GM21423 (cell line): ENCODE measurements around the gene KREMEN2.

Experiments
- ATAC-seq: cut with Tn5 transposase; IDR thresholded peaks from one replicate; pipeline ENCODE4 v1.9.1; 2021; ENCODE audit warnings: mild to moderate bottlenecking, moderate library complexity; ENCODE audit not compliant: unreplicated experiment

The KREMEN2 gene

DNA sequence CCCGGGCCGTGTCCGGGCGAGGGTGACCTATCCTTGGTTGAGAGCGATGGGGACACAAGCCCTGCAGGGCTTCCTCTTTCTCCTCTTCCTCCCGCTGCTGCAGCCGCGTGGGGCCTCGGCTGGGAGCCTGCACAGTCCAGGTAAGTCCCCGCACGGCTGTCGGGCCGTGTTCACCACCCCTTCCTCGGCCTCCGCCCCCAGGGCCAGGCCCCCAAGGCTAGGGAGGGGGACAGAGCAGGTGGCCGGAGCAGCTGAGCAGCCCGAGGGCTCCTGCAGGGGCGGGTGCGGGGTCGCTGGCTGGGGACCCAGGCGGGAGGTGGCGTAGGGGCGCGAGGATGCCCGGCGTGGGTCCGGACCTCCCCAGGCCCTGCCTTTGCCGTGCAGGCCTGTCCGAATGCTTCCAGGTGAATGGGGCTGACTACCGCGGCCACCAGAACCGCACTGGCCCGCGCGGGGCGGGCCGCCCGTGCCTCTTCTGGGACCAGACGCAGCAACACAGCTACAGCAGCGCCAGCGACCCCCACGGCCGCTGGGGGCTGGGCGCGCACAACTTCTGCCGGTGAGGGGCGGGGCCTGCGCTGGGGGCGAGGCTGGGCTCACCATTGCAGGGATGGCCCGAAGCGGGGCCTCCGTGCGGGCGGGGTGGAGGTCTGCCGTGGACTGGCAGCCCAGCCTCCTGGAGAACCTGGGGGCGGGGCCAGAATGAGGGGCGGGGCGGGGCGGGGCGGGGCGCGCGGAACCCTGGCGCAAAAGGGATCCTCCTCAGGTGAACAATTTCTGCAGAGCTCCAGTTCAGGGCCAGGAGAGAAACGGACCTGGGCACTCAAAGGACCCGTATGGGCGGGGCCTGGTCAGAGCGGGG lies 631 bp downstream of the KREMEN2 start:
- no peak for ATAC-seq

DNA sequence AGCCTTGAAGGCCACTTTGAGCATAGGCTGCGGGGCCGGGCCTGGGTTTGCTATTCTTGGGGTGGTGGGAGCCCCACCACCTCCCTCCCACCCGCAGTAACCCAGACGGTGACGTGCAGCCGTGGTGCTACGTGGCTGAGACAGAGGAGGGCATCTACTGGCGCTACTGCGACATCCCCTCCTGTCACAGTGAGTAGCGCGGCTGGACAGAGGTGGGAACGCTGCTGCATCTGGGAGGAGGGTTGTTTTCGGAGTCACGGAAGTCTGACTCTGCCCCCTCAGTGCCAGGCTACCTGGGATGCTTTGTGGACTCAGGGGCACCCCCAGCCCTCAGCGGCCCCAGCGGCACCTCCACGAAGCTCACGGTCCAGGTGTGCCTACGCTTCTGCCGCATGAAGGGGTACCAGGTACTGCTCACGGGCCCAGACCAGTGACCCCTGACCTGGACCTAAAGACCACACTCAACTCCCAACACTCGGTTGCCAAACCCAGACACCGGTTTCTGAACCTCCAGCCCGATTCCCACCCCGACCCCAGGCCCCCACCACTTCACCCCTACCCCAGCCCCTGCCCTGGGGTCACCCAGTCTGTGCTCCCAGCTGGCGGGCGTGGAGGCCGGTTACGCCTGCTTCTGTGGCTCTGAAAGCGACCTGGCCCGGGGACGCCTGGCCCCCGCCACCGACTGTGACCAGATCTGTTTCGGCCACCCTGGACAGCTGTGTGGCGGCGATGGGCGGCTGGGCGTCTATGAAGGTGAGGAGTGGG lies 2.1 kb downstream of the KREMEN2 start:
- ATAC-seq: no peak

DNA sequence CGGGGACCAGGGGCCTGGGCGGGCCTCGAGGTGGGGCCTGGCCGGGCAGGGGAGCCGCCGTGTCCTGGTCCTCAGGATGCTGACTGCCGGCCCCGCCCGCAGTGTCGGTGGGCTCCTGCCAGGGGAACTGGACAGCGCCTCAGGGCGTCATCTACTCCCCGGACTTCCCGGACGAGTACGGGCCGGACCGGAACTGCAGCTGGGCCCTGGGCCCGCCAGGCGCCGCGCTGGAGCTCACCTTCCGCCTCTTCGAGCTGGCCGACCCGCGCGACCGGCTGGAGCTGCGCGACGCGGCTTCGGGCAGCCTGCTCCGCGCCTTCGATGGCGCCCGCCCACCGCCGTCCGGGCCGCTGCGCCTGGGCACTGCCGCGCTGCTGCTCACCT lies 2.7 kb downstream of the KREMEN2 start:
- no peak for ATAC-seq

DNA sequence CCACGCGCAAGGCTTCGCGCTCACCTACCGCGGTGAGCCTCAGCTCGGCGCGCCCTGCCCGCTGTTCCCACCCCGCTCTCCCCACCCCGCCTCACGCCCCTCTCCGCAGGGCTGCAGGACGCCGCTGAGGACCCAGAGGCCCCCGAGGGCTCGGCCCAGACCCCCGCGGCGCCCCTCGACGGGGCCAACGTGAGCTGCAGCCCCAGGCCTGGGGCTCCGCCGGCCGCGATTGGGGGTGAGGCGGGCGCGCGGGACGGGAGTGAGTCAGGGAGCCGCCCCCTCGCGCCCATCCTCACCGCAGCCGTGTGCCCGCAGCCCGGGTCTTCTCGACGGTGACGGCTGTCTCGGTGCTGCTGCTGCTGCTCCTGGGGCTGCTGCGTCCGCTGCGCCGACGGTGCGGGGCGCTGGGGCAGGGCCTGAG lies 3.1 kb downstream of the KREMEN2 start:
- ATAC-seq: no peak

DNA sequence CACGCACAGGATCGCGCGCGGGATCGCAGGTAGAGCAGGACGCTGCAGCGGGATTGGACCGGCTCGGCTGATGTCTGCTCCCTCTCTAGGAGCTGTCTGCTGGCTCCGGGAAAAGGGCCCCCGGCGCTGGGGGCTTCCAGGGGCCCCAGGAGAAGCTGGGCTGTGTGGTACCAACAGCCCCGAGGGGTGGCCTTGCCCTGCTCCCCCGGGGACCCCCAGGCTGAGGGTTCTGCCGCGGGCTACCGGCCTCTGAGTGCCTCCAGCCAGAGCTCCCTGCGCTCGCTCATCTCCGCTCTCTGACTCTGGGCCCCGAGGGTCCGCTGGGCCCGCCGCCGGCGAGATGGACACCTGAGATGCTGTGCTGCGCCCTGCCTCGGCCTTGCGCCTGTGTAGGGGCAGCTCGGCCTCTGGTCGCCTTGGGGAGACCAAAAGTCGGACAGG lies 3.7 kb downstream of the KREMEN2 start:
- ATAC-seq: no peak

DNA sequence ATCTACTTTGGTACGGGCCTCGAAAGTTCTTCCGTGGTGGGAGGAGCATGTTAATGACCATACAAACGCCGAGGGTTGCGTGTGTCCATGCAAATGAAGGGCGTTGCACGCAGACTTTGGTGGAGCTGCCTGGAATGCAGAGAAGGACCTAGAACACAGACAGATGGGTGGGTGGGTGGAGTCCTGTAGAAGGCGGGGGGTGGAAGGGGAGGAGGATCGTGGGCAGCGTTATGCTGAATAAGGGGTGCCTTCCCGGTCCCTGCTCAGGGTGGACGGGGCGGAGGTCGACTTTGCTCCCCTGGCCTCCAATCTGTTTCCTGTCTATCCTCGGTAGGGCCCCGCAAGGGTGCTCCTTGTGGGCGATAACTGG lies 4.3 kb downstream of the KREMEN2 start:
- ATAC-seq: no peak

DNA sequence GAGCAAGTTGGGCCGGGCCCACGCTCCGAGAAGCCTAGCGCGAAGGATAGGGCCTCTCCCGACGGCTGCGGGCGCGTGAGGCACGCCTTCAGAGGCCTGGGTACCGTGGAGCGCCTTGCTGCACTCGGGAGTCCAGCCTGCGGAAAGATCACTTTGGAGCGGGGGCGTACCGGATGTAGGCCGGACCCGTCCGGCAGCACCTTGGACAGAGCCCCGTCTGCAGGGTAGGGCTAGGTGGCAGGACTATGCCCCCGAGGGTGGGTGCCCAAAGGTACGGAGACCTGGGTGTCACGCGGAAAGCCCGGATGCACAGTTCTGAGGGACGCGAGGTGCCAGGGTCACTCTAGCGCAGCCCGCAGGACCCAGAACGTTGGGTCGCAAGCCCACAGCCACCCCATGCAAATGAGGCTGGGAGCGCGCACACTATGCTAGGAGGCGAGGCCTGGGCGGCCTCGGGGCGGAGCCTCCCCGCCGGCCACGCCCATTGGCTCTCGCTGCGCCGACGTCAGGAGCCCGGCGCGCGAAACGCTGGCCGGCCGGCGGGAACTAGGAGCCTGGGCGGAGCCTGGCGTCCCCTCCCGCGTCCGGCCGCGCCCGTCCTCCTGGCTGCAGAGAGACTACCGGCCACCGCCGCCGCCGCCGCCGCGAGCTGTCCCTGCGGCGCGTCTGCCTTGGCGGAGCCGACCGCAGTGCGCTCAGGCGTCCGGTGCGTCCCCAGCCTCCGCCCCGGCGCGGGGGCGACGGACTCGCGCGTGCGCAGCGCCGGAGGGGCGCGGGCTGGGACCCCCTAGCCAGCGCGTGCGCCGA lies 4.9 kb downstream of the KREMEN2 start, which contains the start of gene PAQR4:
TSS of gene PAQR4 (plus strand) at position 611 of the 807 bp plus-strand sequence. CDS start 327 bp downstream, outside the sequence.
- peak; percentile 72 for ATAC-seq

DNA sequence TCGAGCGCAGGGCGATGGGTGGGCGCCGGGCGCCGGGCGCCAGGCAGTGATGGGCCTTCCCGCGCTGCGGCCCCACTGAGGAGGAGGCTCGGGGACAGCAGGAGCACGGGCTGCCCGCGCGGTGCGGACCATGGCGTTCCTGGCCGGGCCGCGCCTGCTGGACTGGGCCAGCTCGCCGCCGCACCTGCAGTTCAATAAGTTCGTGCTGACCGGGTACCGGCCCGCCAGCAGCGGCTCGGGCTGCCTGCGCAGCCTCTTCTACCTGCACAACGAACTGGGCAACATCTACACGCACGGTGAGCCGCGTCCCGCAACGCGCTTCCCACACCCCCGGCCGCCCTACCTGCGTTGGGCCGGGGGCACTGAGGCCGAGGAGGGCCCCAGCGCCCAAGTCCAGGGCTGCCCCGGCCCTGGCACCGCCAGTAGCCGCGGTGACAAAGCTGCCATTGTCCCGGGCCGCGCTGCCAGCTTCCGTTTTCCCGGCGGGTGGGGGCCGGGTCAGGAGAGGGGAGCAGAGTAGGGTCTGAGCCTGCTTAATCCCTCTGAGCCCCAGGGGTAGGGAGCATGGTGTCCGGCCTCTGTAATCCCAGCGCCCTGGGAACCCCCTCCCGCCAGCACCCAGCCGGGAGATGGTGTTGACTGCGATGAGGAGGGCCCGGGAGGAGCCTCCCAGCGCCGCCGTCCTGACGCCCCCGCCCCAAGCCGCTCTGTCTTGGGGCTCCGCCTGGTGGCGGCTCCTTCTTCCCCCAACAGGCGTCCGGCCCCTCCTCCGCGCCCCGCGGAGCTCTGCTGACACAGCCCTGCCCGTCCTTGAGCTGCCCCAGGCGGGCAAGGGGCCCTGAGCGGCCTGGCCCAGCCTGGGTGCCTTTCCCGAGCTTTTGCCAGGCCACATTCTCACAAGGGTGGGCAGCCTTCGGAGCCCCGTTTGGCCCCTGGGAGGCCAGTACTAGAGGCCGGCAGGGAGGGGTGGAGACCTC lies 5.8 kb downstream of the KREMEN2 start:
- ATAC-seq: peak; percentile 32

DNA sequence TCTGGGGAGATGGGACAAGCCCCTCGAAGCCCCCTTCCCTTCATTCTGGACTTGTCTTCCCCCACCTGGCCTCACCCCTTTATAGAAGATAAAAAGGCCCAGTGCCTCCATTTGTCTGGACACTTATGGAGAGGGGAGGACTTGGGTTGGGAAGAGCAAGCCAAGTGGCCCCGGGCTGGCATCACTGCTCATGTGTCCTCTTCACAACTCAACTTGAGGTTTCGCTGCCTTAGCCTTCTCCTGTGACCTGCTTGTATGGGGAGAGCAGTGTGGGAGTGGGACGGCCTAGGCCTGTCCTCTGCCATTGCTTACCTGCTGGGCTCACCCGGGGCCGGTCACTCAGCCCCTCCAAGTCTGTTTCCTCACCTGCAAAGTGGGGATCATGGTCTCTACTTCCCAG lies 6.5 kb downstream of the KREMEN2 start:
- no peak for ATAC-seq

DNA sequence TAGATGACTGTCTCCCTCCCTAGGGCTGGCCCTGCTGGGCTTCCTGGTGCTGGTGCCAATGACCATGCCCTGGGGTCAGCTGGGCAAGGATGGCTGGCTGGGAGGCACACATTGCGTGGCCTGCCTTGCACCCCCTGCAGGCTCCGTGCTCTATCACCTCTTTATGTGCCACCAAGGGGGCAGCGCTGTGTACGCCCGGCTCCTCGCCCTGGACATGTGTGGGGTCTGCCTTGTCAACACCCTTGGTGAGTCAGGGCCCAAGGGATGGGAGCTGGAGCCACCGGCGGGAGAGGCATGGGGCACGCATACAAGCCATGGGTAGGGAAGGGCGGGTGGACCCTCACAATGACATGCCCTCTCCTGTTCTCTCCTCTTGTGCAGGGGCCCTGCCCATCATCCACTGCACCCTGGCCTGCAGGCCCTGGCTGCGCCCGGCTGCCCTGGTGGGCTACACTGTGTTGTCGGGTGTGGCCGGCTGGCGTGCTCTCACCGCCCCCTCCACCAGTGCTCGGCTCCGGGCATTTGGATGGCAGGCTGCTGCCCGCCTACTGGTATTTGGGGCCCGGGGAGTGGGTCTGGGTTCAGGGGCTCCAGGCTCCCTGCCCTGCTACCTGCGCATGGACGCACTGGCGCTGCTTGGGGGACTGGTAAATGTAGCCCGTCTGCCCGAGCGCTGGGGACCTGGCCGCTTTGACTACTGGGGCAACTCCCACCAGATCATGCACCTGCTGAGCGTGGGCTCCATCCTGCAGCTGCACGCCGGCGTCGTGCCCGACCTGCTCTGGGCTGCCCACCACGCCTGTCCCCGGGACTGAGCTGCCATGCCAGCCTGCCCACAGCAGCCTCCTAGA lies 7.3 kb downstream of the KREMEN2 start:
- no peak for ATAC-seq

DNA sequence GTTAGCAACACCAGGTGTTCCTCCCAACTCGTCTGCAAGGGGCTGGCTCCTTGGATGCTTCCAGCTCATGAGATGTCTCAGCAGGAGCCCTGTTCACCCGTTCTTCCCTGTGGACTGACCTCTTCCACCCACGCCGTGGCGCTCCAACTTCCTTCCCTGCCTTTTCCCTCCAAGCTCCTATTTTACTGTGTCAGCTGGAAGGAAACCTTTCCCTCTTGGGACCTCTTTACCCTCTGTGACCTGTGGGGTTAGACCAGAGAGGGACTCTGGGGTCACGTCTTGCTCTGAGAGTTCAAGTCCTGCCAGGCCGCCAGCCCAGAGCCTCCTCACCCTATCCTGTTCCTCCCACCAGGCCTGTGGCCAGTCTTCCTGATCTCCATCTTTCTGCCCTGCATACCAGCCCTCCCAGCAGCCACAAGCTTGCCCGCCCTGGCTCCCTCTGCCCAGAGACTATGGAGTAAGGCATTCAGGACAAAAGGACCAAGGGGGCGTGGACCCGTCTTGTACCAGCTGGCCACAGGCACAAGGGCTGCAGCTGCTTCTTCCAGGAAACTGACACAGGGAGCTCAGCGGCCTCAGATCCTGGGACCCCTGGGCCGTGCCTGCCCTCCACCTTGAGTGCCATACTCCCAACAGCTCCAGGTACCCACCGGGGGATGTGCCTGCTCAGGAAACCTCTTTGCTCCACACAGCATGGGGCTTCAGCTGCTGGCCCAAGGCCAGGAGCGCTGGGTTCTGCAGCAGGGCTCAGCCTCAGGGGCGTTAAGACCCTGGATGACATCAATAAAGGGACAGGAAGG lies 8.1 kb downstream of the KREMEN2 start:
- no peak for ATAC-seq

DNA sequence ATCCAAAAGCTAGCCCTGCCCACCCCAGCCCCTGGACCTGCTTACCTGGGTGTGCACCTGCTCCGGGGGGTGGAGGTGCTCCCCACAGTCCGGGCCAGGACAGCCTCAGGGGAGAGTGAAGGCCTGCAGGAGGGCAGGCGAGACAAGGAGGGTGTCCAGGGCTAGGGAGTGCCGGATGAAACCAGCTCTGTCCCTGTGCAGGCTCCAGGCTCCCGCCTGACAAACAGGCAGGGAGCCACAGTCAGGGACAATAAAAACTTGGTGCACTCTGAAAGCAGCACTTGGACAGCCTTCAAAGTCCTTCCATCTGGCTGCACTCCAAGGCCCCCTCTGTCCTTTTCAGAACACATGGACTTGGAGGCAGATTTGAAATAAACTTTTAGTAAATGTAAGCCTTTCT lies 9.0 kb downstream of the KREMEN2 start:
- no peak for ATAC-seq

DNA sequence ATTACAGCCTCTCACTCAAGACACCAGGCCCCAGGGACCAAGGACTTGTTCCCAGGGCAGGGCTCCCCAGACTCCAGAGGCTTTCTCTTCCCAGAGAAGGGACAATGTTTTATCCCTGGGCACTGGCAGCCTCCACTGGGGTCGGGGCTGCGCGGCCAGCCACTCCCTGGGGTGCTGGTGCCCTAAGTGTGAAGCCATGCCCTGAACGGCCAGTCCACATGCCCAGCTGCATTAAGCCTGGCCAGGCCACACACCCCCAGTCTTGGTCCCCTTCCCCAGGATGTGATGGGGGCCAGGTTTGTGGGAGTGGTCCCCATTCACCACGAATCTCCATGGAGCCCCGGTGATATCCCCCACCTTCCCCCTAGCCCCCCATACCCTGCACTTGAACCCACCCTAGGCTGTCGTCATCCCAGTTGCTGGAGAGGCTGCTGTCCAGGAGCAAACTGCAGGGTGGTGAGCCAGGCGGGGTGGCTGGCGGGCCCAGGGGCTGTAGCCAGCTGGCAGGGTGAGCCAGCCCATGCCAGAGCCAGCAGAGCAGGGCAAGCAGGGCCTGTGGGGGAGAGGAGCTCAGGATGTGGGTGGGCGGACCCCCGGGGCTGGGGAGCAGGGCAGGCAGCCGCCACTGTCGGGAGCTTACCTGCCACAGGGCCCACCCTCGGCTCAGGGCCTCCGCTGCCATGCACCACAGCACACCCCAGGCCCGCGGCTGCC lies 9.7 kb downstream of the KREMEN2 start:
- no peak for ATAC-seq

DNA sequence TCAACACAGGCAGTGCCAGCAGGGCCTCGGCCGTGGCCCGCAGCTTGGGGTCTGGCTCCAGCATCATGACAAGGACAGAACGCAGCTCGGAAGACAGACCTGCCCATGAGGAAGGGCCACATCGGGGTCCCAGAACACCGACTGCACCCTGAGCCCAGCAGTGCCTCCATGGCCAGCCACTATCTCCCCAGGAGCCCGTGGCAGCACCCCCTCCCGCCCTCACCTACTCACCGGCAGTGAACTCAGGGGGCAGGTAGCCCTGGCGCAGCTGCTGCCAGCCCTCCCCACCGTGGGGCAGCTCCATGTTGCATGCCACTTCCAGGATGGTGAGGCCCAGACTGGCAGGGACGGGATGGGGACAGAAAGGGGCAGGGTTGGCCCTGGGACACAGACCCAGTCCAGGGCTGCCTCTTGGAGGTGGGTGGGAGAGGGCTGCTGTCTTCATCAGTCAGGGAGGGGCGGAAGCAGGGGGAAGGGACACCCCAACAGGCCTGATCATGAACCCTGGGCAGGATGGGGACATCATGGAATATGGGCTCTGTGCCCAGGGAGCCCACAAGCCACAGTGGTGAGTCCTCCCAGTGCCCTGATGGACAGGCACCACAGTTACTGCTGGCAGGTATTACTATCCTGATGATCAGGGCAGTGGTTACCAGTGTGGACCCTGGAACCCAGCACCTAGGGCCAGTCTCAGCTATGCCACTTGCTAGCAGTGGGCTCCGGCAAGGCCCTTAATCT lies 10.4 kb downstream of the KREMEN2 start:
- ATAC-seq: no peak

DNA sequence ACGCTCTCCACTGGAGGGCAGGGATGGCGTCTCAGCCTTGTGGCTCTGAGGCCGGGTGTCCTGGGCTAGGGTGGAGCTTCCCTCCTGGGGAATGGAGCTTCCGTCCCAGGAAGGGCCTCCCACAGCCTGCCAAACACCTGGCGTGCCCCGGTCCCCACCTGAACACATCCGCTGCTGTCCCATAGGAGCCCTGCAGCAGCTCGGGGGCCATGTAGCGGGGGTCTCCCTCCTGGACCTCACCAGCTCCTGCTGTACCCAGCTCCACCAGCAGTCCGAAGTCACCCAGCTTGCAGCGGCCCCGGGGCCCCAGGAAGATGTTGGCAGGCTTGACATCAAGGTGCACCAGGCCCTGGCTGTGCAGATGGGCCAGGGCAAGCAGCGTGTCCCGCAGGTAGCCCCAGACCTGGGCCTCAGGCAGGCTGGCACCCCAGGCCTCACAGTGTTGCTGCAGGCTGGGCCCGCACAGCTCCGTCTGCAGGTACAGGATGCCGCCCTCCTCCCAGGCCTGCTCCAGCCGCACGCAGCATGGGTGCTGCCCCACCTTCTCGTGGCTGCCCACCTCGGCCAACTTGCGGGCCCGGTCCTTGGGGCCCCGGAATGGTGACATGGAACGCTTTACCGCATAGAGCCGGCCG lies 11.2 kb downstream of the KREMEN2 start:
- ATAC-seq: no peak

DNA sequence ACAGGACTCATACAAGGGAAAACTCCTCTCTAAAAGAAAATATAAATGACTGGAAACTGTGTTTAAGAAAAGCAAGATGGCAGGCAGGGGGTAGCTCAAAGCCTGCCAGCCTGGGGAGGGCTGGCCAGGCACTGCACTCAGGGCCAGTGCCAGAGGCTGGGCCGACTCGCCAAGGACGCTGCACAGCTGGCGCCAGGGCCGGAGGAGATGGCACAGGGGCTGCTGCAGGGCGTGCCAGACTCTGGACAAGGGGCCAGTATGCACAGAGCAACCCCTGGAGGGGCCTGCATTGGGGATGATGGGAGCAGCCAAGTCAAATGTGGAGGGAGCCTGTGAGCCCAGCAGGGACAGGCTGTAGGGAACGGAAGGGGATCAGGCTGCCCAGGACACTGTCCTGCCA lies 12.1 kb downstream of the KREMEN2 start:
- no peak for ATAC-seq

DNA sequence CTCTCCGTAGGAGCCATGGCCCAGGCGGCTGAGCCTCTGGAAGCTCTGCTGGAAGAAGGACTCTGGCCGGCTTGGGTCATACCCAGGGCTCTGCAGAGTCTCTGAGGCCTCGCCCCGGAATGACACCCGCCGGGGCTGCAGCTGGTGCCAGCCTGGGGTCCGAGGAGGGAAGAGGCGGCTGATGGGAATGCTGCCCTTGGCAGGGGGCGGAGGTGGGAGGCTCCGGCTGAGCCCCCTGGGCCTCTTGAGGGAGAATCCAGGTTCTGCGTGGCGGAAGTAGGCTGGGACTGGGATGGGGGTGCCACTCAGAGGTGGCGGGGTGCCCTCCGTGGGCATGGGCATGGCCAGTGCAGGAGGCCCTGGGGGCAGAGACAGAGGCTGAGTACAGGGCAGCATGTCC lies 12.6 kb downstream of the KREMEN2 start:
- no peak for ATAC-seq
